Endothelial cell of umbilical vein (primary cell): Measurements from ENCODE around the gene SAMD4A. TPM values are rescaled to one million over a fixed set of nuclear protein-coding genes. Genes with fewer than 3 reads are reported as not detected.

Source experiments
- BruUV-seq: library from RNA; stranded (reverse); fragments of 400-500 nt; replicated peaks from 2 replicates; lab custom pipeline; 2021; lab: Mats Ljungman, UMichigan
- CTCF ChIA-PET: fragments of 300-600, 350-600 bp; sonication (Branson Sonifier 250); formaldehyde crosslinking; loops from one replicate; lab custom pipeline; 2021; ENCODE audit warnings: antibody characterized with exemption, inconsistent platforms; lab: Charles Lee
- POLR2A ChIA-PET: fragments of 300-600, 350-600 bp; sonication (Branson Sonifier 250); formaldehyde crosslinking; loops from one replicate; lab custom pipeline; 2021; ENCODE audit warnings: antibody characterized with exemption, inconsistent platforms; lab: Charles Lee
- DNase-seq: peaks from one replicate; pipeline ENCODE4 v3.0.0-alpha.2; 2011; ENCODE audit warnings: low read depth, low spot score
- FAIRE-seq: peaks from 2 replicates; lab custom pipeline; 2011; peaks lifted over from hg19 to GRCh38; lab: Jason Lieb, UNC
- H2AFZ ChIP-seq: 2 replicates; pipeline ENCODE4 v1.6.0; 2012; ENCODE audit warnings: low read depth, low read length, control low read depth, inconsistent platforms
- H3K27ac ChIP-seq: 2 replicates; pipeline ENCODE4 v1.5.1; 2011; ENCODE audit warnings: low read depth, mild to moderate bottlenecking, control low read depth, low read length, moderate library complexity; ENCODE audit not compliant: insufficient read depth
- H3K27me3 ChIP-seq, 2 experiments: 2 replicates each; pipeline versions ENCODE4 v1.6.0 to v1.6.1; 2011; ENCODE audit warnings: low read length in 2 of 2, mixed read lengths in 1 of 2; ENCODE audit not compliant: control insufficient read depth in 2 of 2, insufficient read depth in 2 of 2
- H3K36me3 ChIP-seq, 2 experiments: 2 replicates in 1 of 2; 3 replicates in 1 of 2; pipeline ENCODE4 v1.5.1; 2011; ENCODE audit warnings: low read length in 2 of 2, mild to moderate bottlenecking in 1 of 2, moderate library complexity in 1 of 2; ENCODE audit not compliant: control insufficient read depth in 2 of 2, insufficient read depth in 2 of 2; ENCODE audit errors: extremely low read depth in 1 of 2
- H3K4me1 ChIP-seq: 3 replicates; pipeline ENCODE4 v1.5.1; 2011; ENCODE audit warnings: mild to moderate bottlenecking, low read length; ENCODE audit not compliant: control insufficient read depth, insufficient read depth; ENCODE audit errors: extremely low read depth
- H3K4me2 ChIP-seq: 2 replicates; pipeline ENCODE4 v1.6.1; 2011; ENCODE audit warnings: low read length, control low read depth, mixed read lengths; ENCODE audit not compliant: insufficient read depth
- H3K4me3 ChIP-seq, 3 experiments: fragments of 200-600 bp in 1 of 3; sonication (generic), shearing (Covaris generic) in 1 of 3; replicated peaks in 1 of 3; 2 replicates each; pipeline ENCODE4 v1.5.1; 2011 to 2016; ENCODE audit warnings: control low read depth in 3 of 3, low read length in 3 of 3, mild to moderate bottlenecking in 2 of 3, inconsistent platforms in 1 of 3, low read depth in 1 of 3, moderate library complexity in 1 of 3; ENCODE audit not compliant: insufficient read depth in 1 of 3
- H3K79me2 ChIP-seq: 2 replicates; pipeline ENCODE4 v1.6.0; 2012; ENCODE audit warnings: low read length, inconsistent platforms; ENCODE audit not compliant: control insufficient read depth, insufficient read depth
- H3K9ac ChIP-seq: replicated peaks from 2 replicates; pipeline ENCODE3; 2011; ENCODE audit warnings: low read length, control low read depth; ENCODE audit not compliant: insufficient read depth; ENCODE audit errors: extremely low read depth
- H3K9me1 ChIP-seq: replicated peaks from 3 replicates; pipeline ENCODE4 v1.6.0; 2011; ENCODE audit warnings: mild to moderate bottlenecking, low read length; ENCODE audit not compliant: control insufficient read depth, insufficient read depth; ENCODE audit errors: extremely low read depth
- H3K9me3 ChIP-seq: replicated peaks from 2 replicates; pipeline ENCODE4 v1.5.1; 2012; ENCODE audit warnings: low read length, inconsistent platforms; ENCODE audit not compliant: control insufficient read depth, insufficient read depth
- H4K20me1 ChIP-seq: replicated peaks from 2 replicates; pipeline ENCODE3; 2011; ENCODE audit warnings: mild to moderate bottlenecking, low read length; ENCODE audit not compliant: control insufficient read depth, insufficient read depth; ENCODE audit errors: extremely low read depth
- CTCF ChIP-seq, 2 donors: IDR thresholded peaks; 1 replicate in 1 of 2; 2 replicates in 1 of 2; pipeline ENCODE4 v1.5.1; 2011; ENCODE audit warnings: low read length in 2 of 2, mild to moderate bottlenecking in 2 of 2, moderate library complexity in 2 of 2, control low read depth in 1 of 2, inconsistent platforms in 1 of 2, low read depth in 1 of 2; ENCODE audit not compliant: insufficient read depth in 1 of 2; ENCODE audit errors: extremely low read depth in 1 of 2
- EZH2 ChIP-seq: IDR thresholded peaks from 2 replicates; pipeline ENCODE4 v1.6.1; 2012; ENCODE audit warnings: borderline replicate concordance, low read depth, mild to moderate bottlenecking, moderate library complexity, low read length, inconsistent platforms; ENCODE audit not compliant: severe bottlenecking
- FOS ChIP-seq: IDR thresholded peaks from 2 replicates; pipeline ENCODE4 v1.6.1; 2011; ENCODE audit warnings: mild to moderate bottlenecking, low read length, moderate library complexity, borderline replicate concordance; ENCODE audit not compliant: insufficient read depth
- GATA2 ChIP-seq: IDR thresholded peaks from 2 replicates; pipeline ENCODE4 v1.7.0; 2011; ENCODE audit warnings: low read depth, mild to moderate bottlenecking, moderate library complexity, mixed read lengths, low read length; ENCODE audit not compliant: insufficient read length, insufficient read depth
- JUN ChIP-seq: IDR thresholded peaks from 2 replicates; pipeline ENCODE4 v1.6.1; 2011; ENCODE audit warnings: borderline replicate concordance, low read depth; ENCODE audit not compliant: insufficient read length, insufficient read depth
- MAX ChIP-seq: IDR thresholded peaks from 2 replicates; pipeline ENCODE4 v1.6.1; 2011; ENCODE audit not compliant: insufficient read depth, insufficient read length
- MYC ChIP-seq: IDR thresholded peaks from one replicate; pipeline ENCODE4 v1.6.1; 2011; ENCODE audit warnings: mild to moderate bottlenecking, low read depth, low read length
- POLR2A ChIP-seq: IDR thresholded peaks from 2 replicates; pipeline ENCODE4 v1.6.1; 2012; ENCODE audit warnings: low read depth, mild to moderate bottlenecking, control low read depth, low read length
- POLR2AphosphoS5 ChIP-seq: IDR thresholded peaks from 2 replicates; pipeline ENCODE4 v1.6.1; 2012; ENCODE audit warnings: low read depth, mild to moderate bottlenecking, control low read depth, low read length, moderate library complexity; ENCODE audit not compliant: insufficient read depth
- dilution Hi-C: fragments of 300-500 bp; cut with MboI; formaldehyde crosslinking; loops from one replicate; pipeline ENCODE4 v1.15.0; 2019; ENCODE audit warnings: low sequenced_read_pairs; ENCODE audit not compliant: extremely low pct_ligation_motif_present
- intact Hi-C: fragments of 100-400 bp; cut with micrococcal nuclease; formaldehyde crosslinking; loops from one replicate; pipeline ENCODE4 v1.10.0; 2022
- polyA plus RNA-seq, 4 experiments: library from polyadenylated mRNA; depleted of rRNA in 3 of 4; stranded (reverse) in 3 of 4; unstranded in 1 of 4; fragments of >200 nt; gene quantifications; 2 replicates each; pipeline versions ENCODE4 v1.2.1 to v1.2.3, GENCODE V29; 2011 to 2012; ENCODE audit warnings: missing spikeins in 1 of 4
- total RNA-seq: library from RNA; stranded (reverse); gene quantifications from 2 replicates; pipeline ENCODE4 v1.2.3, GENCODE V29; 2021

SAMD4A gene
- total and polyA plus RNA-seq, 2 donors (not counting 3 experiments of a cell fraction or from before 2014, with no cell fraction given), result 37.7 to 95.3 TPM

- BruUV-seq, result no TSS peak
- dilution Hi-C loops, result no loop called here
- TF ChIP-seq MYC (no peak), GATA2 (no peak), FOS (no peak), JUN (no peak), MAX (no peak), POLR2AphosphoS5 (no peak), POLR2A (no peak), EZH2 (no peak), CTCF (IDR thresholded peaks at IDR 0.05; ENCODE audit: extremely low read depth in 1 of 2, insufficient read depth in 1 of 2, low read depth in 1 of 2, low read length in 2 of 2) (no peak)
- H3K9me1 ChIP-seq, result peaks cover 3% of the 10 kb centered on the region
- intact Hi-C loops, result no loop called here
- no peaks in the 10 kb centered on the region for H3K9me3 ChIP-seq
- H3K36me3 ChIP-seq, result peaks cover 9 to 10% of the 10 kb centered on the region in 2 experiments
- H3K4me3 ChIP-seq, result no peak overlapping the region
- FAIRE-seq, result peak; percentile 8
- ChIA-PET POLR2A (no interaction called here), CTCF (interaction anchor here (0.9 to 1.5 kb wide), 5 partner anchors 13 to 193 kb away, joined by 3 to 5 read pairs (median 3); partner anchors contain the start of gene SAMD4A)
- H3K27ac ChIP-seq, result no peak overlapping the region
- peaks cover 18% of the 10 kb centered on the region for H3K4me1 ChIP-seq
- no peak overlapping the region for H3K4me2 ChIP-seq
- H3K27me3 ChIP-seq, result no peaks in the 10 kb centered on the region
- no peak overlapping the region for H2AFZ ChIP-seq
- H4K20me1 ChIP-seq, result peaks cover 7% of the 10 kb centered on the region
- peak; percentile 50 for DNase-seq
- H3K79me2 ChIP-seq, result peaks cover 92% of the 10 kb centered on the region
- no peak overlapping the region for H3K9ac ChIP-seq
Observed at GRCh38 chr14:54579621-54580020, 12.7 kb downstream of the SAMD4A start.
